Neural progenitor cell (in vitro differentiated cells): ENCODE data around the gene CHST9. TPM values are rescaled to one million over a fixed set of nuclear protein-coding genes. Genes with fewer than 3 reads are reported as not detected.
A peak's percentile ranks its signal among the peaks of the same experiment; 100 is the strongest.
"Not testable (repeated sequence)": the region's sequence is repeated elsewhere in the genome, so short reads cannot be mapped to it uniquely, and the experiment has no call there.

ENCODE experiments used
- DNase-seq: peaks from one replicate; pipeline ENCODE4 v3.0.0-alpha.2; 2016; ENCODE audit warnings: low spot score
- H2AFZ ChIP-seq: fragments of 200-600 bp; sonication (generic); replicated peaks from 2 replicates; pipeline ENCODE4 v1.6.1; 2016; ENCODE audit warnings: antibody characterized with exemption
- H3F3A ChIP-seq: fragments of 200-600 bp; sonication (generic); 2 replicates; pipeline ENCODE4 v1.6.1; 2016; ENCODE audit warnings: antibody characterized with exemption, low read depth
- H3K27ac ChIP-seq: fragments of 200-600 bp; sonication (generic); 2 replicates; pipeline ENCODE4 v1.5.1; 2016; ENCODE audit warnings: mild to moderate bottlenecking
- H3K27me3 ChIP-seq: fragments of 200-600 bp; sonication (generic); 2 replicates; pipeline ENCODE4 v1.6.1; 2016; ENCODE audit warnings: mild to moderate bottlenecking, moderate library complexity
- H3K36me3 ChIP-seq: fragments of 200-600 bp; sonication (generic); 2 replicates; pipeline ENCODE4 v1.5.1; 2016
- H3K4me1 ChIP-seq: fragments of 200-600 bp; sonication (generic); 2 replicates; pipeline ENCODE4 v1.6.1; 2016; ENCODE audit warnings: mixed run types
- H3K4me2 ChIP-seq: fragments of 200-600 bp; sonication (generic); 2 replicates; pipeline ENCODE4 v1.6.1; 2016
- H3K4me3 ChIP-seq: fragments of 200-600 bp; sonication (generic); 2 replicates; pipeline ENCODE4 v1.5.1; 2016
- H3K79me2 ChIP-seq: fragments of 200-600 bp; sonication (generic); 2 replicates; pipeline ENCODE4 v1.6.1; 2016; ENCODE audit warnings: low read depth
- H3K9ac ChIP-seq: fragments of 200-600 bp; sonication (generic); 2 replicates; pipeline ENCODE4 v1.6.1; 2016
- H3K9me3 ChIP-seq: fragments of 200-600 bp; sonication (generic); 2 replicates; pipeline ENCODE4 v1.5.1; 2016; ENCODE audit warnings: low read depth
- H4K20me1 ChIP-seq: fragments of 200-600 bp; sonication (generic); 2 replicates; pipeline ENCODE4 v1.6.1; 2016; ENCODE audit warnings: low read depth
- H3K27ac Mint-ChIP-seq: 3 replicates; pipeline ENCODE4 v1.8.0; 2021; ENCODE audit warnings: mixed read lengths
- H3K27me3 Mint-ChIP-seq: 2 replicates; pipeline ENCODE4 v1.8.0; 2022; ENCODE audit warnings: low read depth, mild to moderate bottlenecking, inconsistent platforms, moderate library complexity, mixed read lengths; ENCODE audit not compliant: insufficient read depth
- H3K36me3 Mint-ChIP-seq: 3 replicates; pipeline ENCODE4 v1.8.0; 2021; ENCODE audit warnings: mixed read lengths
- H3K4me1 Mint-ChIP-seq: 3 replicates; pipeline ENCODE4 v1.8.0; 2021; ENCODE audit warnings: mixed read lengths
- H3K4me3 Mint-ChIP-seq: 3 replicates; pipeline ENCODE4 v1.8.0; 2021; ENCODE audit warnings: mild to moderate bottlenecking, moderate library complexity, mixed read lengths
- H3K9me3 Mint-ChIP-seq: 3 replicates; pipeline ENCODE4 v1.8.0; 2020; ENCODE audit warnings: mixed read lengths
- EZH2 ChIP-seq: fragments of 200-600 bp; sonication (generic); IDR thresholded peaks from 2 replicates; pipeline ENCODE4 v1.6.1; 2017; ENCODE audit warnings: antibody characterized with exemption, mild to moderate bottlenecking, moderate library complexity
- EZH2phosphoT487 ChIP-seq: fragments of 200-600 bp; sonication (generic); IDR thresholded peaks from 2 replicates; pipeline ENCODE4 v1.6.1; 2017; ENCODE audit warnings: antibody characterized with exemption
- total RNA-seq: library from RNA; depleted of rRNA; stranded (reverse); fragments of >200 nt; gene quantifications from 2 replicates; pipeline ENCODE4 v1.2.3, GENCODE V29; 2015; ENCODE audit warnings: low replicate concordance
- TF ChIP-seq, protein P1 (sequence below): fragments of 200-600 bp; sonication (generic); IDR thresholded peaks from 2 replicates; pipeline ENCODE4 v1.5.1; 2017; ENCODE audit warnings: antibody characterized with exemption, mild to moderate bottlenecking

Gene CHST9
- total RNA-seq, 1 donor from 2014 or later: 1.3 TPM

DNA sequence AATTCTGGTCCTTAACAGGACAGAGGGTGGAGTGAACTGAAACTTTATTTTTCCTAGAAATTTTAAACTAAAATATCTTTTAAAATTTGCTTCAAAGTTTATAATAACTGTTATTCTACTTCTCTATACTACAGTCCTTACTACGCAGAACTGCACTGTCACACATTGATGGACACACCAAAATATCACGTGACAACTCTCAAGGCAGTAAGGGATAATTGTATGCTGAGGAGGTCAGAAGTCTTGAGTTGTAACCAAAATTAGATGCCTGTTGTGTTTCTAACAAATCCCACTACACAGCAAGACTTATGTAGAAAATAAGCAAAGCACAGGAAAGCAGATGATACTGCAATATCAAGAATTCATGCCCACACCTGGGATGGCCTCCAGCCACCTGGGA is 76.3 kb downstream of the CHST9 start:
- H3K36me3 ChIP-seq: no peaks in the 10 kb centered on the region
- DNase-seq: no peak
- no peaks in the 10 kb centered on the region for H3K79me2 ChIP-seq
- Mint-ChIP-seq H3K27ac (no peak overlapping the region), H3K27me3 (peaks cover 2% of the 10 kb centered on the region), H3K9me3 (peaks cover 7% of the 10 kb centered on the region), H3K4me3 (no peak overlapping the region), H3K4me1 (peaks cover 26% of the 10 kb centered on the region), H3K36me3 (peaks cover 2% of the 10 kb centered on the region)
- no peak overlapping the region for H3K4me3 ChIP-seq
- H3K27me3 ChIP-seq: no peaks in the 10 kb centered on the region
- H3K4me1 ChIP-seq: peaks cover 22% of the 10 kb centered on the region
- H2AFZ ChIP-seq: no peak overlapping the region
- TF ChIP-seq, protein P1, sequence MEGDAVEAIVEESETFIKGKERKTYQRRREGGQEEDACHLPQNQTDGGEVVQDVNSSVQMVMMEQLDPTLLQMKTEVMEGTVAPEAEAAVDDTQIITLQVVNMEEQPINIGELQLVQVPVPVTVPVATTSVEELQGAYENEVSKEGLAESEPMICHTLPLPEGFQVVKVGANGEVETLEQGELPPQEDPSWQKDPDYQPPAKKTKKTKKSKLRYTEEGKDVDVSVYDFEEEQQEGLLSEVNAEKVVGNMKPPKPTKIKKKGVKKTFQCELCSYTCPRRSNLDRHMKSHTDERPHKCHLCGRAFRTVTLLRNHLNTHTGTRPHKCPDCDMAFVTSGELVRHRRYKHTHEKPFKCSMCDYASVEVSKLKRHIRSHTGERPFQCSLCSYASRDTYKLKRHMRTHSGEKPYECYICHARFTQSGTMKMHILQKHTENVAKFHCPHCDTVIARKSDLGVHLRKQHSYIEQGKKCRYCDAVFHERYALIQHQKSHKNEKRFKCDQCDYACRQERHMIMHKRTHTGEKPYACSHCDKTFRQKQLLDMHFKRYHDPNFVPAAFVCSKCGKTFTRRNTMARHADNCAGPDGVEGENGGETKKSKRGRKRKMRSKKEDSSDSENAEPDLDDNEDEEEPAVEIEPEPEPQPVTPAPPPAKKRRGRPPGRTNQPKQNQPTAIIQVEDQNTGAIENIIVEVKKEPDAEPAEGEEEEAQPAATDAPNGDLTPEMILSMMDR: no peak
- no peak for TF ChIP-seq EZH2
- no peak for TF ChIP-seq EZH2phosphoT487
- H3K4me2 ChIP-seq: no peak overlapping the region
- H4K20me1 ChIP-seq: no peaks in the 10 kb centered on the region
- H3F3A ChIP-seq: no peaks in the 10 kb centered on the region
- H3K27ac ChIP-seq: no peak overlapping the region
- H3K9me3 ChIP-seq: no peaks in the 10 kb centered on the region
- H3K9ac ChIP-seq: no peak overlapping the region

DNA sequence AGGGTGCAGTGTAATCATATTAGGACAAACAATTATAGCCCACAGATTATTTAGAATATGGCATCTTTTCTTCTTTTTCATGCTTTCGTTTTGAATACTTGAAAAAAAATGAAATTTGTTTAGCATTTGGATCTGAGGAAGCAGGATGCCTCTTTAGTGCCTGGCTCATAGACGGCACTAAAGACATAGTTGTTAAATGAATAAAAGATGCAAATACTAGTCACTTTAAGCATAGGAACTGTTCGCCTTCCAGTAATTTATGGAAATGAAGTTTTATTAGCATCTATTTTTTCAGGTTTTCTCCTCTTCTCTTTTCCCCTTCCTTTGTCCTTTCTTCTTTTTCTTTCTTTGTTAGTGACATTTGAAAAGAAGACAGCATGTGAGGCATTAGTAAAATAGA is 80.4 kb downstream of the CHST9 start:
- Mint-ChIP-seq H3K4me3 (no peak overlapping the region), H3K4me1 (peaks cover 22% of the 10 kb centered on the region), H3K36me3 (no peaks in the 10 kb centered on the region), H3K27ac (no peak overlapping the region), H3K9me3 (no peaks in the 10 kb centered on the region), H3K27me3 (no peaks in the 10 kb centered on the region)
- Histone ChIP-seq H2AFZ (no peak overlapping the region), H3K27me3 (no peaks in the 10 kb centered on the region), H3K36me3 (no peaks in the 10 kb centered on the region), H4K20me1 (no peaks in the 10 kb centered on the region), H3F3A (no peaks in the 10 kb centered on the region), H3K27ac (no peak overlapping the region), H3K9ac (no peak overlapping the region), H3K79me2 (no peaks in the 10 kb centered on the region), H3K4me1 (peaks cover 22% of the 10 kb centered on the region), H3K4me3 (no peak overlapping the region), H3K9me3 (no peaks in the 10 kb centered on the region), H3K4me2 (peak overlapping the region; percentile 37)
- no peak for DNase-seq
- no peak for TF ChIP-seq EZH2
- no peak for TF ChIP-seq EZH2phosphoT487
- TF ChIP-seq, protein P1: no peak

DNA sequence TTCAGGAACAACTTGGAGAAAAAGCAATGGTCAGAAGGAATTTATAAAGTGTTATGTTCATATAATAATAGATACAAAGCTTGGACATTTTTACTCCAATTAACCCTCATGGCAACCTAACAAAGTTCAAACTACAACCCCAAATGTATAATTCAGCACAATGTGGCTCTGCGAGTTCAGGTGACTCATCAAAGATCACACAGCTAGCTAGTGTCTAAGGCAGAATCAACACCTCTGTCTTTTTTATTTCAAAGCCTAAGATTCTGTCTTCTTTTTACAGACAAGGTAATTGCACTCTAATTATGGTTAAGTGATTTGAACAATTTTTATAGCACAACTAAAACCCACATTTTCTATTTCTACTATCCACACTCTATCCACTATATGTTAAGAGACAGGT is 90.5 kb downstream of the CHST9 start:
- H3K4me3 ChIP-seq: no peak overlapping the region
- H3K27me3 Mint-ChIP-seq: no peaks in the 10 kb centered on the region
- H3K4me2 ChIP-seq: no peak overlapping the region
- no peaks in the 10 kb centered on the region for H3K9me3 ChIP-seq
- TF ChIP-seq, protein P1: no peak
- TF ChIP-seq EZH2 (no peak), EZH2phosphoT487 (no peak)
- H3K79me2 ChIP-seq: no peaks in the 10 kb centered on the region
- H3K27me3 ChIP-seq: no peaks in the 10 kb centered on the region
- H3K36me3 ChIP-seq: no peaks in the 10 kb centered on the region
- H2AFZ ChIP-seq: no peak overlapping the region
- no peak for DNase-seq
- no peaks in the 10 kb centered on the region for H4K20me1 ChIP-seq
- no peak overlapping the region for H3K27ac ChIP-seq
- H3K4me1 ChIP-seq: no peaks in the 10 kb centered on the region
- H3K27ac Mint-ChIP-seq: no peak overlapping the region
- no peak overlapping the region for H3K4me3 Mint-ChIP-seq
- H3F3A ChIP-seq: no peaks in the 10 kb centered on the region
- peaks cover 44% of the 10 kb centered on the region for H3K9me3 Mint-ChIP-seq
- H3K36me3 Mint-ChIP-seq: peaks cover 7% of the 10 kb centered on the region
- H3K4me1 Mint-ChIP-seq: no peaks in the 10 kb centered on the region
- no peak overlapping the region for H3K9ac ChIP-seq

DNA sequence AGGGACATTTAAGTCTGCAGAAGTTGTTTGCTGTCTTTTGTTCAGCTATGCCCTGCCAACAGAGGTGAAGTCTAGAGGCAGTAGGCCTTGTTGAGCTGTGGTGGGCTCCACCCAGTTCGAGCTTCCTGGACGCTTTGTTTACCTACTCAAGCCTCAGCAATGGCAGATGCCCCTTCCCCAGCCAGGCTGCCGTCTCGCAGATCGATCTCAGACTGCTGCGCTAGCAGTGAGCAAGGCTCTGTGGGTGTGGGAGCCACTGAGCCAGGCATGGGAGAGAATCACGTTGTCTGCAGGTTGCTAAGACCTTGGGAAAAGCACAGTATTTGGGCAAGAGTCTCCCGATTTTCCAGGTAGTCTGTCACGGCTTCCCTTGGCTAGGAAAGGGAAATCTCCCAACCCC is 91.8 kb downstream of the CHST9 start:
- H3K9me3 ChIP-seq, H3K79me2 ChIP-seq, H3K4me1 ChIP-seq, H2AFZ ChIP-seq, H3K27ac Mint-ChIP-seq, H3K4me2 ChIP-seq, H3K4me1 Mint-ChIP-seq, H3F3A ChIP-seq, H3K36me3 Mint-ChIP-seq, H3K36me3 ChIP-seq, H3K4me3 ChIP-seq, H3K4me3 Mint-ChIP-seq, H4K20me1 ChIP-seq, DNase-seq, H3K27me3 Mint-ChIP-seq, H3K27me3 ChIP-seq, H3K9ac ChIP-seq, H3K27ac ChIP-seq: not testable (repeated sequence)
- H3K9me3 Mint-ChIP-seq: peaks cover 37% of the 10 kb centered on the region
